ENCODE measurements around the gene FAM13C.

The FAM13C gene

DNA sequence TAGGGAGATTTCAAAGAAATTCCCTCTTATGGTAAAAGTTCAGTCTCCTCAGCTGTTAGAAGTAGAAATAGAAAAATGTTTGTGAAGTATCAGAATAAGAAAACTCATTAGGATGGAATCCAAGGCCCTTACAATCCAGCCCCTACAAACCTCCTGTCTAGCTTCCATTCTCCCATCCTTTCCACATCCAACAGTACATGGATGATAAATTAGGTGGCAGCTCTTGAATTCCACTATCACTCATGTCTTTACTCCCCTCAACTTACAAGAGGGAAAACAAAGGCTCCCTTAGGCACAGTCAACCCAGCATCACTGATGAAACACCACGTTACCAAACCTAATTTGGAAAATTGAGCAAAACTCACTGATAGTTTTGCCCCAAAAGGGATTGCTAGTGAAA lies 23.0 kb downstream of the FAM13C start:
- TF ChIP-seq, protein P1, sequence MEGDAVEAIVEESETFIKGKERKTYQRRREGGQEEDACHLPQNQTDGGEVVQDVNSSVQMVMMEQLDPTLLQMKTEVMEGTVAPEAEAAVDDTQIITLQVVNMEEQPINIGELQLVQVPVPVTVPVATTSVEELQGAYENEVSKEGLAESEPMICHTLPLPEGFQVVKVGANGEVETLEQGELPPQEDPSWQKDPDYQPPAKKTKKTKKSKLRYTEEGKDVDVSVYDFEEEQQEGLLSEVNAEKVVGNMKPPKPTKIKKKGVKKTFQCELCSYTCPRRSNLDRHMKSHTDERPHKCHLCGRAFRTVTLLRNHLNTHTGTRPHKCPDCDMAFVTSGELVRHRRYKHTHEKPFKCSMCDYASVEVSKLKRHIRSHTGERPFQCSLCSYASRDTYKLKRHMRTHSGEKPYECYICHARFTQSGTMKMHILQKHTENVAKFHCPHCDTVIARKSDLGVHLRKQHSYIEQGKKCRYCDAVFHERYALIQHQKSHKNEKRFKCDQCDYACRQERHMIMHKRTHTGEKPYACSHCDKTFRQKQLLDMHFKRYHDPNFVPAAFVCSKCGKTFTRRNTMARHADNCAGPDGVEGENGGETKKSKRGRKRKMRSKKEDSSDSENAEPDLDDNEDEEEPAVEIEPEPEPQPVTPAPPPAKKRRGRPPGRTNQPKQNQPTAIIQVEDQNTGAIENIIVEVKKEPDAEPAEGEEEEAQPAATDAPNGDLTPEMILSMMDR (IDR thresholded peaks at IDR 0.05) = no peak

GRCh38 chr10:59337201-59337652 lies 25.1 kb downstream of the FAM13C start:
- TF ChIP-seq, protein P1 (IDR thresholded peaks at IDR 0.05) = no peak

- TF ChIP-seq, protein P1 (IDR thresholded peaks at IDR 0.05) = no peak
Measured at GRCh38 chr10:59336632-59337031, 25.7 kb downstream of the FAM13C start.

- TF ChIP-seq, protein P1 (IDR thresholded peaks at IDR 0.05) = no peak
Measured at GRCh38 chr10:59335497-59335896, 26.9 kb downstream of the FAM13C start.

- TF ChIP-seq, protein P1 (IDR thresholded peaks at IDR 0.05) = no peak
Measured at GRCh38 chr10:59333701-59334100, 28.6 kb downstream of the FAM13C start.

GRCh38 chr10:59332581-59332980 lies 29.8 kb downstream of the FAM13C start:
- TF ChIP-seq, protein P1 (IDR thresholded peaks at IDR 0.05) = no peak

DNA sequence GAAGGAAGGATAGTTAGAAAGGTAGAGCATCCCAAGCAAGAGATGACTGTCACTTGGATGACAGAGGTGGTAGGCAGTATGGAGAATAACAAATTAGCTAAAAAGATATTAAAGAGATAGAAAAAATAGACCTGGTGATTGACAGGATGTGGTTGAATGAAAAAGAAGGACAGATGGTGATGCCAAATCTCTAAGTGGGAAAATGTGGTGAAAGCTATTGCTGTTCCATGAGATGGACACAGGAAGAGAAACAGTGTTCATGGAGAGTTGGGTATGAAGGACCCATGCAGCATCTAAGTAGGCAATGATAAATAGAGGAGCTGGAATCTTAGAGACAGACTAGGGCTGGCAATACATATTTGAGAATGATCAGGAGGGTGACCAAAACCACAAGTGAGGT lies 30.7 kb downstream of the FAM13C start:
- TF ChIP-seq, protein P1 (IDR thresholded peaks at IDR 0.05) = no peak

DNA sequence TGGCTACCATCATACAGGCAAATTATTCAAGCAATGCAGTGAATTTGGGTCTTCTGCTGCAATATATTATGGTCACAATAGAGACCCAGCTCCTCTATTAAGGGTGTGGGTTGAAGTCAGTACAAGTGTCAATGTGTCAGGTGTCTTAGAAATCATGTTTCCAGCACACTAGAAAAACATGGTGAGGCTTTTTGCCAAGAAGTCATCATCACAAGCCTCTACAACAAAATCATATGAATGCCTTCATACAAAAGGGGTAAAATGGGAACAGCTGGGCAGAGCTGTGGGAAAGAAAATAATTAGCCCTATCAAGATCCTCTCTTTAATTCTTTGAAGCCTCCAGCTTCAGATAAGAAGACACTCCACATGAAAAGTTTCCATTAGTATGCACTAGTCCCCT lies 37.2 kb downstream of the FAM13C start:
- TF ChIP-seq, protein P1 (IDR thresholded peaks at IDR 0.05) = no peak

Measured in LNCAP (cell line).